ENCODE results near the gene TBC1D2.

Gene TBC1D2

DNA sequence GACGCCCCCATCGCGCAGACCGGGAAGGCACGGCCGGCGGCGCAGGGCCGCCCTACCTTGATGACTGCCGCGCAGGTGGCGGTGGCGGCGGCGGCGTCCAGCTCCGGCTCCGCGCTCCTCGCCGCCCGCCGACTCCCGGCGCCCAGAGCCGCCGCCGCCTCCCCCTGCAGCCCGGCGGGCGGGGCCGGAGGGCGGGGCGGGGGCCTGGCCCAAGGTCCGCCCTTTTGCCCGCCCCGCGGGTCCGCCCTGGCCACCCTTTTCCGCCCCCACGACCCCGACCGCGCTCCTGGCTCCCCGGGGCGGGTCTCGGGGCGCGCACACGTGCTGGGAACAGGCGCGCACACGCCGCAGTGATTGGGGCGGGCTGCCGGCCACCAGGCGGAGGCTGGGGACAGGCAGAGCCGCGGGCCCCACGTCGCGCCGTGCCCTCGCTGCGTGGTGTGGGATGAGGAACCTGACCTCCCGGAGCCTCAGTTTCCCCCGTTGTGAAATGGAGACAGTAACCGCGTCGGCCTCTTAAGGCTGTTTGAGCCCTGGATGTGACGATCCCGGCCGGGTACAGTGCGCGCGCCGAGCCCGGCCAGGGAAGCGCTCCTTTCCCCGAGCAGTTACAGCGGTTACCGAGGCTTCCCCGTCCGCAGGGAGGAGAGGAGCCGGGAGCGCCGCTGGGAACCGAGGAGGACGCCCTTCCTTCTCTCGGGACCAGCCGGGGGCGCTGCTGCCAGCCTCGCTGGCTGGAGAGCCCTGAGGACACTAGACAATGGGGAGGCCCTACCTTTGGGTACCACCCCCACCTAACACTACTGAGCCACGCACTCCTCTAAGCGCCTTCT lies 62.7 kb downstream of the TBC1D2 start, which contains the start of gene CORO2A (continued):
- TF ChIP-seq, protein P1, sequence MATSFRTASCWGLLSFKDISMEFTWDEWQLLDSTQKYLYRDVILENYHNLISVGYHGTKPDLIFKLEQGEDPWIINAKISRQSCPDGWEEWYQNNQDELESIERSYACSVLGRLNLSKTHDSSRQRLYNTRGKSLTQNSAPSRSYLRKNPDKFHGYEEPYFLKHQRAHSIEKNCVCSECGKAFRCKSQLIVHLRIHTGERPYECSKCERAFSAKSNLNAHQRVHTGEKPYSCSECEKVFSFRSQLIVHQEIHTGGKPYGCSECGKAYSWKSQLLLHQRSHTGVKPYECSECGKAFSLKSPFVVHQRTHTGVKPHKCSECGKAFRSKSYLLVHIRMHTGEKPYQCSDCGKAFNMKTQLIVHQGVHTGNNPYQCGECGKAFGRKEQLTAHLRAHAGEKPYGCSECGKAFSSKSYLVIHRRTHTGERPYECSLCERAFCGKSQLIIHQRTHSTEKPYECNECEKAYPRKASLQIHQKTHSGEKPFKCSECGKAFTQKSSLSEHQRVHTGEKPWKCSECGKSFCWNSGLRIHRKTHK (tag by site-specific recombination; IDR thresholded peaks at IDR 0.05) = no peak
- TF ChIP-seq, protein P2, sequence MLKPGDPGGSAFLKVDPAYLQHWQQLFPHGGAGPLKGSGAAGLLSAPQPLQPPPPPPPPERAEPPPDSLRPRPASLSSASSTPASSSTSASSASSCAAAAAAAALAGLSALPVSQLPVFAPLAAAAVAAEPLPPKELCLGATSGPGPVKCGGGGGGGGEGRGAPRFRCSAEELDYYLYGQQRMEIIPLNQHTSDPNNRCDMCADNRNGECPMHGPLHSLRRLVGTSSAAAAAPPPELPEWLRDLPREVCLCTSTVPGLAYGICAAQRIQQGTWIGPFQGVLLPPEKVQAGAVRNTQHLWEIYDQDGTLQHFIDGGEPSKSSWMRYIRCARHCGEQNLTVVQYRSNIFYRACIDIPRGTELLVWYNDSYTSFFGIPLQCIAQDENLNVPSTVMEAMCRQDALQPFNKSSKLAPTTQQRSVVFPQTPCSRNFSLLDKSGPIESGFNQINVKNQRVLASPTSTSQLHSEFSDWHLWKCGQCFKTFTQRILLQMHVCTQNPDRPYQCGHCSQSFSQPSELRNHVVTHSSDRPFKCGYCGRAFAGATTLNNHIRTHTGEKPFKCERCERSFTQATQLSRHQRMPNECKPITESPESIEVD (tag by site-specific recombination; IDR thresholded peaks at IDR 0.05) = no peak
- TF ChIP-seq, protein P3, sequence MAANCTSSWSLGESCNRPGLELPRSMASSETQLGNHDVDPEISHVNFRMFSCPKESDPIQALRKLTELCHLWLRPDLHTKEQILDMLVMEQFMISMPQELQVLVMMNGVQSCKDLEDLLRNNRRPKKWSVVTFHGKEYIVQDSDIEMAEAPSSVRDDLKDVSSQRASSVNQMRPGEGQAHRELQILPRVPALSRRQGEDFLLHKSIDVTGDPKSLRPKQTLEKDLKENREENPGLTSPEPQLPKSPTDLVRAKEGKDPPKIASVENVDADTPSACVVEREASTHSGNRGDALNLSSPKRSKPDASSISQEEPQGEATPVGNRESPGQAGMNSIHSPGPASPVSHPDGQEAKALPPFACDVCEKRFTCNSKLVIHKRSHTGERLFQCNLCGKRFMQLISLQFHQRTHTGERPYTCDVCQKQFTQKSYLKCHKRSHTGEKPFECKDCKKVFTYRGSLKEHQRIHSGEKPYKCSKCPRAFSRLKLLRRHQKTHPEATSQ (tag by site-specific recombination; IDR thresholded peaks at IDR 0.05) = 0 out of 2 replicates have a peak, but pooled peaks have one; percentile 11
- TF ChIP-seq ZNF629 (tag by site-specific recombination; IDR thresholded peaks at IDR 0.05) = peak; percentile 36; the same call in 1 of the 2 replicates
- TF ChIP-seq ZNF169 (tag by site-specific recombination; IDR thresholded peaks at IDR 0.05) = no peak
- TF ChIP-seq ZNF777 (tag by site-specific recombination; IDR thresholded peaks at IDR 0.05; ENCODE audit: borderline replicate concordance) = no peak
- peak; percentile 46; the same call in 1 of the 2 replicates for TF ChIP-seq ZFP69B (tag by site-specific recombination; IDR thresholded peaks at IDR 0.05)
- no peak for TF ChIP-seq ZNF596 (tag by site-specific recombination; IDR thresholded peaks at IDR 0.05)
- peak; percentile 16; the same call in 1 of the 2 replicates for TF ChIP-seq SP2 (tag by site-specific recombination; IDR thresholded peaks at IDR 0.05)
- no peak for TF ChIP-seq KLF16 (tag by site-specific recombination; IDR thresholded peaks at IDR 0.05)
- no peak for TF ChIP-seq ZNF174 (tag by site-specific recombination; IDR thresholded peaks at IDR 0.05)
- TF ChIP-seq ZNF473 (tag by site-specific recombination; IDR thresholded peaks at IDR 0.05) = no peak
- TF ChIP-seq, protein P4, sequence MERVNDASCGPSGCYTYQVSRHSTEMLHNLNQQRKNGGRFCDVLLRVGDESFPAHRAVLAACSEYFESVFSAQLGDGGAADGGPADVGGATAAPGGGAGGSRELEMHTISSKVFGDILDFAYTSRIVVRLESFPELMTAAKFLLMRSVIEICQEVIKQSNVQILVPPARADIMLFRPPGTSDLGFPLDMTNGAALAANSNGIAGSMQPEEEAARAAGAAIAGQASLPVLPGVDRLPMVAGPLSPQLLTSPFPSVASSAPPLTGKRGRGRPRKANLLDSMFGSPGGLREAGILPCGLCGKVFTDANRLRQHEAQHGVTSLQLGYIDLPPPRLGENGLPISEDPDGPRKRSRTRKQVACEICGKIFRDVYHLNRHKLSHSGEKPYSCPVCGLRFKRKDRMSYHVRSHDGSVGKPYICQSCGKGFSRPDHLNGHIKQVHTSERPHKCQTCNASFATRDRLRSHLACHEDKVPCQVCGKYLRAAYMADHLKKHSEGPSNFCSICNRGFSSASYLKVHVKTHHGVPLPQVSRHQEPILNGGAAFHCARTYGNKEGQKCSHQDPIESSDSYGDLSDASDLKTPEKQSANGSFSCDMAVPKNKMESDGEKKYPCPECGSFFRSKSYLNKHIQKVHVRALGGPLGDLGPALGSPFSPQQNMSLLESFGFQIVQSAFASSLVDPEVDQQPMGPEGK (tag by site-specific recombination; IDR thresholded peaks at IDR 0.05) = peak; percentile 65; the same call in 1 of the 2 replicates
- TF ChIP-seq ZNF311 (tag by site-specific recombination; IDR thresholded peaks at IDR 0.05; ENCODE audit: borderline replicate concordance) = no peak
- TF ChIP-seq, protein P5, sequence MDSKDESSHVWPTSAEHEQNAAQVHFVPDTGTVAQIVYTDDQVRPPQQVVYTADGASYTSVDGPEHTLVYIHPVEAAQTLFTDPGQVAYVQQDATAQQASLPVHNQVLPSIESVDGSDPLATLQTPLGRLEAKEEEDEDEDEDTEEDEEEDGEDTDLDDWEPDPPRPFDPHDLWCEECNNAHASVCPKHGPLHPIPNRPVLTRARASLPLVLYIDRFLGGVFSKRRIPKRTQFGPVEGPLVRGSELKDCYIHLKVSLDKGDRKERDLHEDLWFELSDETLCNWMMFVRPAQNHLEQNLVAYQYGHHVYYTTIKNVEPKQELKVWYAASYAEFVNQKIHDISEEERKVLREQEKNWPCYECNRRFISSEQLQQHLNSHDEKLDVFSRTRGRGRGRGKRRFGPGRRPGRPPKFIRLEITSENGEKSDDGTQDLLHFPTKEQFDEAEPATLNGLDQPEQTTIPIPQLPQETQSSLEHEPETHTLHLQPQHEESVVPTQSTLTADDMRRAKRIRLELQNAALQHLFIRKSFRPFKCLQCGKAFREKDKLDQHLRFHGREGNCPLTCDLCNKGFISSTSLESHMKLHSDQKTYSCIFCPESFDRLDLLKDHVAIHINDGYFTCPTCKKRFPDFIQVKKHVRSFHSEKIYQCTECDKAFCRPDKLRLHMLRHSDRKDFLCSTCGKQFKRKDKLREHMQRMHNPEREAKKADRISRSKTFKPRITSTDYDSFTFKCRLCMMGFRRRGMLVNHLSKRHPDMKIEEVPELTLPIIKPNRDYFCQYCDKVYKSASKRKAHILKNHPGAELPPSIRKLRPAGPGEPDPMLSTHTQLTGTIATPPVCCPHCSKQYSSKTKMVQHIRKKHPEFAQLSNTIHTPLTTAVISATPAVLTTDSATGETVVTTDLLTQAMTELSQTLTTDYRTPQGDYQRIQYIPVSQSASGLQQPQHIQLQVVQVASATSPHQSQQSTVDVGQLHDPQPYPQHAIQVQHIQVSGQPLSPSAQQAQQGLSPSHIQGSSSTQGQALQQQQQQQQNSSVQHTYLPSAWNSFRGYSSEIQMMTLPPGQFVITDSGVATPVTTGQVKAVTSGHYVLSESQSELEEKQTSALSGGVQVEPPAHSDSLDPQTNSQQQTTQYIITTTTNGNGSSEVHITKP (tag by site-specific recombination; IDR thresholded peaks at IDR 0.05) = peak; percentile 62; the same call in 1 of the 2 replicates
- TF ChIP-seq, protein P6, sequence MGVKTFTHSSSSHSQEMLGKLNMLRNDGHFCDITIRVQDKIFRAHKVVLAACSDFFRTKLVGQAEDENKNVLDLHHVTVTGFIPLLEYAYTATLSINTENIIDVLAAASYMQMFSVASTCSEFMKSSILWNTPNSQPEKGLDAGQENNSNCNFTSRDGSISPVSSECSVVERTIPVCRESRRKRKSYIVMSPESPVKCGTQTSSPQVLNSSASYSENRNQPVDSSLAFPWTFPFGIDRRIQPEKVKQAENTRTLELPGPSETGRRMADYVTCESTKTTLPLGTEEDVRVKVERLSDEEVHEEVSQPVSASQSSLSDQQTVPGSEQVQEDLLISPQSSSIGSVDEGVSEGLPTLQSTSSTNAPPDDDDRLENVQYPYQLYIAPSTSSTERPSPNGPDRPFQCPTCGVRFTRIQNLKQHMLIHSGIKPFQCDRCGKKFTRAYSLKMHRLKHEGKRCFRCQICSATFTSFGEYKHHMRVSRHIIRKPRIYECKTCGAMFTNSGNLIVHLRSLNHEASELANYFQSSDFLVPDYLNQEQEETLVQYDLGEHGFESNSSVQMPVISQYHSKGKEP (tag by site-specific recombination; IDR thresholded peaks at IDR 0.05) = no peak
- TF ChIP-seq, protein P7, sequence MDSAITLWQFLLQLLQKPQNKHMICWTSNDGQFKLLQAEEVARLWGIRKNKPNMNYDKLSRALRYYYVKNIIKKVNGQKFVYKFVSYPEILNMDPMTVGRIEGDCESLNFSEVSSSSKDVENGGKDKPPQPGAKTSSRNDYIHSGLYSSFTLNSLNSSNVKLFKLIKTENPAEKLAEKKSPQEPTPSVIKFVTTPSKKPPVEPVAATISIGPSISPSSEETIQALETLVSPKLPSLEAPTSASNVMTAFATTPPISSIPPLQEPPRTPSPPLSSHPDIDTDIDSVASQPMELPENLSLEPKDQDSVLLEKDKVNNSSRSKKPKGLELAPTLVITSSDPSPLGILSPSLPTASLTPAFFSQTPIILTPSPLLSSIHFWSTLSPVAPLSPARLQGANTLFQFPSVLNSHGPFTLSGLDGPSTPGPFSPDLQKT (IDR thresholded peaks at IDR 0.05; ENCODE audit: borderline replicate concordance, low read depth, low read length) = no peak
- TF ChIP-seq YY1 (tag by site-specific recombination; IDR thresholded peaks at IDR 0.05) = no peak
- TF ChIP-seq, protein P8, sequence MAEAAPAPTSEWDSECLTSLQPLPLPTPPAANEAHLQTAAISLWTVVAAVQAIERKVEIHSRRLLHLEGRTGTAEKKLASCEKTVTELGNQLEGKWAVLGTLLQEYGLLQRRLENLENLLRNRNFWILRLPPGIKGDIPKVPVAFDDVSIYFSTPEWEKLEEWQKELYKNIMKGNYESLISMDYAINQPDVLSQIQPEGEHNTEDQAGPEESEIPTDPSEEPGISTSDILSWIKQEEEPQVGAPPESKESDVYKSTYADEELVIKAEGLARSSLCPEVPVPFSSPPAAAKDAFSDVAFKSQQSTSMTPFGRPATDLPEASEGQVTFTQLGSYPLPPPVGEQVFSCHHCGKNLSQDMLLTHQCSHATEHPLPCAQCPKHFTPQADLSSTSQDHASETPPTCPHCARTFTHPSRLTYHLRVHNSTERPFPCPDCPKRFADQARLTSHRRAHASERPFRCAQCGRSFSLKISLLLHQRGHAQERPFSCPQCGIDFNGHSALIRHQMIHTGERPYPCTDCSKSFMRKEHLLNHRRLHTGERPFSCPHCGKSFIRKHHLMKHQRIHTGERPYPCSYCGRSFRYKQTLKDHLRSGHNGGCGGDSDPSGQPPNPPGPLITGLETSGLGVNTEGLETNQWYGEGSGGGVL (tag by site-specific recombination; IDR thresholded peaks at IDR 0.05) = no peak
- no peak for TF ChIP-seq ZFP37 (tag by site-specific recombination; IDR thresholded peaks at IDR 0.05)
- no peak for TF ChIP-seq BCL11B (tag by site-specific recombination; IDR thresholded peaks at IDR 0.05; ENCODE audit: low read depth)
